ENCODE measurements around the gene CABLES1. TPM values are rescaled to one million over a fixed set of nuclear protein-coding genes. Genes with fewer than 3 reads are reported as not detected.

CABLES1 gene
- total and polyA plus RNA-seq, 2 of the 8 experiments (the other 6 are each of a cell fraction or from before 2014, with no cell fraction given), result 9.2 to 26.4 TPM

GRCh38 chr18:23257137-23257536 lies 121.9 kb downstream of the CABLES1 start:
- Histone ChIP-seq H3K56ac (replicated peaks; ENCODE audit: insufficient read length, low read depth, low read length) (no peak overlapping the region), H2BK120ac (replicated peaks; ENCODE audit: low read depth, low read length) (no peak overlapping the region), H3K4me3 (ENCODE audit: extremely low read depth in 1 of 4, insufficient read depth in 2 of 4, low read depth in 3 of 4, low read length in 4 of 4) (no peak overlapping the region), H4K8ac (ENCODE audit: extremely low read depth, insufficient read depth, low read length) (no peak overlapping the region), H3K9me3 (ENCODE audit: insufficient read depth in 2 of 2, low read depth in 1 of 2, low read length in 1 of 2) (no peaks in the 10 kb centered on the region), H4K5ac (ENCODE audit: insufficient read length, low read depth, low read length) (no peak overlapping the region), H3K27me3 (replicated peaks in 1 of 4; ENCODE audit: control insufficient read depth in 3 of 4, extremely low read depth in 1 of 4, insufficient read depth in 3 of 4, low read length in 3 of 4) (no peaks in the 10 kb centered on the region), H3K27ac (ENCODE audit: low read depth, low read length) (no peak overlapping the region), H3K4me2 (ENCODE audit: insufficient read depth in 1 of 2, low read depth in 2 of 2, low read length in 2 of 2) (no peak overlapping the region), H2AFZ (ENCODE audit: low read length) (no peak overlapping the region), H3K9ac (replicated peaks in 1 of 4; ENCODE audit: extremely low read depth in 1 of 4, low read depth in 3 of 4, low read length in 3 of 4) (no peak overlapping the region), H2BK15ac (ENCODE audit: low read length) (no peak overlapping the region), H3K14ac (ENCODE audit: insufficient read length) (no peak overlapping the region), H3K79me2 (ENCODE audit: control insufficient read depth in 1 of 2, insufficient read depth in 2 of 2, low read length in 2 of 2) (no peaks in the 10 kb centered on the region), H4K20me1 (replicated peaks in 1 of 2; ENCODE audit: control insufficient read depth in 1 of 2, insufficient read depth in 2 of 2, low read length in 2 of 2) (no peaks in the 10 kb centered on the region), H3K18ac (ENCODE audit: extremely low read depth, low read length) (no peak overlapping the region), H3K23me2 (ENCODE audit: low read depth, low read length) (no peaks in the 10 kb centered on the region), H3K4me1 (replicated peaks in 1 of 4; ENCODE audit: control insufficient read depth in 3 of 4, insufficient read depth in 4 of 4, low read length in 3 of 4) (peaks cover 16 to 23% (median 19%) of the 10 kb centered on the region in 4 experiments), H3K4ac (replicated peaks; ENCODE audit: insufficient read length, low read depth, low read length) (no peak overlapping the region), H2BK12ac (ENCODE audit: low read depth, low read length) (no peak overlapping the region), H3K36me3 (ENCODE audit: control insufficient read depth in 2 of 4, insufficient read depth in 4 of 4, low read length in 3 of 4) (peaks cover 0 to 52% (median 35%) of the 10 kb centered on the region in 4 experiments), H2BK20ac (ENCODE audit: low read length) (no peak overlapping the region), H3K79me1 (ENCODE audit: low read depth, low read length) (no peaks in the 10 kb centered on the region), H4K91ac (replicated peaks; ENCODE audit: insufficient read length, low read length) (no peak overlapping the region), H2AK5ac (ENCODE audit: low read depth, low read length) (no peak overlapping the region), H3K23ac (ENCODE audit: insufficient read length) (no peak overlapping the region), H2BK5ac (ENCODE audit: low read depth, low read length) (no peak overlapping the region)
- 90% methylated on average over 9 of the region's 9 CpGs; no CpG with 5 or more reads in 1 of the 2 experiments for WGBS, 2 experiments (ENCODE audit: extremely low coverage in 1 of 2, insufficient coverage in 1 of 2, insufficient read length in 1 of 2, insufficient replicate concordance in 2 of 2, low coverage in 1 of 2, low lambda C conversion rate in 2 of 2, missing lambda C conversion rate in 1 of 2)
- ChIA-PET POLR2A (ENCODE audit: partially characterized antibody) (no interaction called here), CTCF (ENCODE audit: partially characterized antibody) (interaction anchor here (2.0 to 2.3 kb wide), 2 partner anchors 9 to 122 kb away, joined by 5 to 7 read pairs; no protein-coding TSS in a partner anchor)
- no peak for FAIRE-seq
- TF ChIP-seq HDAC6 (IDR thresholded peaks at IDR 0.05; ENCODE audit: low read depth, low read length) (no peak), KDM5A (IDR thresholded peaks at IDR 0.05; ENCODE audit: low read length) (no peak), CBX8 (IDR thresholded peaks at IDR 0.05; ENCODE audit: borderline replicate concordance, low read depth, low read length) (no peak), RFX5 (IDR thresholded peaks at IDR 0.05; ENCODE audit: borderline replicate concordance, low read depth, low read length) (no peak), JUND (IDR thresholded peaks at IDR 0.05; ENCODE audit: low read length) (no peak), ZNF274 (IDR thresholded peaks at IDR 0.05; ENCODE audit: borderline replicate concordance, extremely low read depth, low read length) (no peak)
- DNase-seq (ENCODE audit: low read depth in 1 of 2, low spot score in 2 of 2), result no peak
